Astrocyte of the spinal cord (primary cell): ENCODE results near the gene ATP7A.
"Not testable (repeated sequence)": the region's sequence is repeated elsewhere in the genome, so short reads cannot be mapped to it uniquely, and the experiment has no call there.

ENCODE experiments used
- DNase-seq: peaks from one replicate; pipeline ENCODE4 v3.0.0; 2011; ENCODE audit warnings: low read depth, low spot score
- H3K4me3 ChIP-seq: 2 replicates; pipeline ENCODE4 v1.5.1; 2011; ENCODE audit warnings: low read depth, mild to moderate bottlenecking, low read length, moderate library complexity
- CTCF ChIP-seq: IDR thresholded peaks from 2 replicates; pipeline ENCODE4 v1.5.1; 2012; ENCODE audit warnings: low read depth, mild to moderate bottlenecking, low read length, inconsistent platforms
- in situ Hi-C: cut with HindIII; loops from 2 replicates; pipeline ENCODE4 v1.10.0; 2017; ENCODE audit warnings: low sequenced_read_pairs

Gene ATP7A

DNA sequence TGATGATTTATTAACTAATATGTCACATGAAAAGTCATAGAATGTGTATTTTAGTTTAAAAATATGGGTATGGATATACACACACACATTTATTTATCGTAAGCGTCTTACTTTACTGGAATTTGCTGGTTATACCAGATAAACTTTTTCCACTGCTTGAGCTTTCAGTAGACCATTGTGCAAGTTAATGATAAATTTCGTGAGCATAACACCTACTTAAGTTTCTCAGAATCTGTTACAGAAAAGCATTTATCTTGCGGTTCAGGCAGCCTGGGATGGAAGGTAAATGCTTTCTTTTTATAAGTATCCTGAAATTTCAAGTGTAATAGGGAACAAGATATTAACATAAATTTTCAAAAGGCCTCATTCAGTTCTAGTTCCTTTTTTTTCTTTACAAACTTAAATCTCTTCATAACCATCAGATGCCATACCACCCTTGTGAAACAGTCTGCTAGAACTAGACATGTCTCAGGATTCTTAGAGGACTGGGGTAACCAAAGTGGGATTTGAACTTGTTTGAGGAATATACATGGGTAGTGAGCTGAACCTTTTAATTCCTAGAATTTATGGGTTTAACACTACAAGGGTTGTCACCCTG, 27.7 kb downstream of the ATP7A start:
- no peak for DNase-seq
- no peak for TF ChIP-seq CTCF
- H3K4me3 ChIP-seq, result no peak overlapping the region
- in situ Hi-C loops, result no loop called here

GRCh38 chrX:77945031-77945430, 34.5 kb downstream of the ATP7A start:
- in situ Hi-C loops, H3K4me3 ChIP-seq, DNase-seq: not testable (repeated sequence)

DNA sequence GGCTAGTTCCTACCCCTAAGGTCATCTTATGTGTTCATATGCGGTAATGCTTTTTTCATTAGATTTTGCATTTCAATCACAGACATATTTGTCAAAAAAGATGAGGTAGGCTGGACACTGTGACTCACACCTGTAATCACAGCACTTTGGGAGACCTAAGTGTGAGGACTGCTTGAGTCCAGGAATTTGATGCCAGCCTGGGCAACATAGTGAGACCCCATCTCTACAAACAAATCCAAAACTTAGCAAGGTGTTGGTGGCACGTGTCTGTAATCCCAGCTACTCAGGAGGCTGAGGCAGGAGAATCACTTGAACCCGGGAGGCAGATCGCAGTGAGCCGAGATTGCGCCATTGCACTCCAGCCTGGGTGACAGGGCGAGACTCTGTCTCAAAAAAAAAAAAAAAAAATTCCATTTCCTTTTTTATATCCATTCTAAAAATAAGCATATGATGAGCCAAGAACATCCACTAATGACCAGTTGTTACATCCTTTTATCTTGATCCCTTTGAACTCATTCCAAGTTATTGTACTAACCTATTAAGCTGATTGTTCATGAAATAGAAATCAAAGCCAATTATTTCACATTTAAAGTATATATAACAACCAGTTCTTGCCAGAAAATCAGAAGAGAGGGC, 35.5 kb downstream of the ATP7A start:
- no peak overlapping the region for H3K4me3 ChIP-seq
- in situ Hi-C loops, result no loop called here
- TF ChIP-seq CTCF, result no peak
- no peak for DNase-seq

- DNase-seq, result no peak
- no peak for TF ChIP-seq CTCF
- no peak overlapping the region for H3K4me3 ChIP-seq
- in situ Hi-C loops, result no loop called here
Measured at GRCh38 chrX:77946571-77946970, 36.1 kb downstream of the ATP7A start.

DNA sequence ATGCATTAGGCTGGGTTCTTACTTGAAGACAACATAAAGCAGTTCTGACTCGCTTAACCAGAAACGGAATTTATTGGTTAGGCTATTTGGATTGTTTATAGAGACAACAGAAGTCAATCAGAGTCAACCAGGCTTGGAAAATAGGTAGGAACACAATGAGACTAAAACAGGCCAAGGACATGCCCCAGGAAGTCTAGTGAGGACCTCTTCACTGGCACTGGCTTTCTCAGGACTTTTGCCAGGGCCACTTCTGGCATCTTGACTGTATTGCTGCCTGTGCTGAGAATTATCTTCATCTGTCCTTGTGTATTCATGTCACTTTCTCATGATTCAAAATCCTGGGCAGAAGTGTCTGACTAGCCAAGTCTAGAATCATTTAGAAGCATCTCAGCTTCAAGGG, 39.3 kb downstream of the ATP7A start:
- TF ChIP-seq CTCF, result no peak
- no peak for DNase-seq
- no peak overlapping the region for H3K4me3 ChIP-seq
- in situ Hi-C loops, result no loop called here

DNA sequence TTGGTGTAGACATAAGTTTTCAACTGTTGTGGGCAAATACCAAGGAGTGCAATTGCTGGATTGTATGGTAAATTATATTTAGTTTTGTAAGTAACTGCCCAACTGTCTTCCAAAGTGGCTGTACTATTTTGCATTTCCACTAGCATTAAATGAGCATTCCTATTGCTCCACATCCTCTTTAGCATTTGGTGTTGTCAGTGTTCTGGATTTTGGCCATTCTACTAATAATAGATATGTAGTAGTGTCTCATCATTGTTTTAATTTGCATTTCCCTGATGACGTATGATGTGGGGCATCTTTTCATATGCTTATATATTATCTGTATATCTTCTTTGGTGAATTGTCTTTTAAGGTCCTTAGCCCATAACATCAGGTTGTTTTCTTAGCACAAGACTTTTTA, 41.7 kb downstream of the ATP7A start:
- no peak for DNase-seq
- TF ChIP-seq CTCF, result no peak
- H3K4me3 ChIP-seq, result no peak overlapping the region
- in situ Hi-C loops, result no loop called here

GRCh38 chrX:77953302-77953701, 42.8 kb downstream of the ATP7A start:
- no peak for TF ChIP-seq CTCF
- DNase-seq, result no peak
- no peak overlapping the region for H3K4me3 ChIP-seq
- in situ Hi-C loops, result no loop called here
